HG02852 (cell line): ENCODE measurements around the gene S1PR4.
"Not testable (repeated sequence)": the region's sequence is repeated elsewhere in the genome, so short reads cannot be mapped to it uniquely, and the experiment has no call there.

Source experiments
- ATAC-seq: cut with Tn5 transposase; IDR thresholded peaks from one replicate; pipeline ENCODE4 v1.9.1; 2021; ENCODE audit warnings: mild to moderate bottlenecking, moderate library complexity; ENCODE audit not compliant: unreplicated experiment

Gene S1PR4

GRCh38 chr19:3151563-3152418, 26.8 kb upstream of the S1PR4 start:
- no peak for ATAC-seq

GRCh38 chr19:3152419-3152780, 26.2 kb upstream of the S1PR4 start:
- no peak for ATAC-seq

GRCh38 chr19:3153286-3154230, 25.0 kb upstream of the S1PR4 start:
- ATAC-seq, result no peak

- not testable (repeated sequence) for ATAC-seq
Measured at GRCh38 chr19:3154447-3154846, 24.1 kb upstream of the S1PR4 start.

GRCh38 chr19:3154957-3155736, 23.4 kb upstream of the S1PR4 start:
- ATAC-seq, result no peak

GRCh38 chr19:3157096-3157845, 21.3 kb upstream of the S1PR4 start:
- ATAC-seq, result no peak

GRCh38 chr19:3159565-3159964, 19.0 kb upstream of the S1PR4 start:
- ATAC-seq, result no peak

GRCh38 chr19:3160219-3160618, 18.4 kb upstream of the S1PR4 start:
- ATAC-seq, result no peak

GRCh38 chr19:3161453-3161852, 17.1 kb upstream of the S1PR4 start:
- no peak for ATAC-seq

GRCh38 chr19:3162418-3163229, 15.9 kb upstream of the S1PR4 start:
- no peak for ATAC-seq

GRCh38 chr19:3163230-3163886, 15.2 kb upstream of the S1PR4 start:
- no peak for ATAC-seq

GRCh38 chr19:3163943-3164342, 14.6 kb upstream of the S1PR4 start:
- ATAC-seq, result no peak

- no peak for ATAC-seq
Measured at GRCh38 chr19:3167533-3168272, 10.9 kb upstream of the S1PR4 start.

- ATAC-seq, result no peak
Measured at GRCh38 chr19:3171894-3172672, 6.5 kb upstream of the S1PR4 start.

- not testable (repeated sequence) for ATAC-seq
Measured at GRCh38 chr19:3172673-3173000, 5.9 kb upstream of the S1PR4 start.

GRCh38 chr19:3175781-3176714, 2.5 kb upstream of the S1PR4 start:
- no peak for ATAC-seq
